ENCODE measurements around the gene MSI2.

The MSI2 gene

DNA sequence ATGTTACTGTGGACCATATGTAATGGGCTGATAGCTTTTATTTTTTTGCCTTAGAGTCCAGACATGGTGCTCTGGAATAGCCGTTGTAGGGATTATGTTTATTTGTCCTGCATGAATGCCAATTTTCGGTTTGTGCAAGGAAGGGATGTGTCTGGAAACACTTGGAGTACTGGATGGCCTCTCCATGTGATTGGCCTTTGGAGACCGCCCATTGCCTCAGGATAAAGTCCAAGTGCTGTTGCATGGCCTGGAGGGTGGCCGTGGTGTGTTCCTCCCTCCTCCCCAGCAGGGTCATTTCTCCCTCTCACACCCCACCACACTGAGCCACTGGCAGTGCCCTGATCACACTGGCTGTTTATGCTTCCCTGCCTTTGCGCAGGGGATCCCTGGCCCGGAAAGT is 93.9 kb downstream of the MSI2 start:
- DNase-seq, result peak; percentile 13

DNA sequence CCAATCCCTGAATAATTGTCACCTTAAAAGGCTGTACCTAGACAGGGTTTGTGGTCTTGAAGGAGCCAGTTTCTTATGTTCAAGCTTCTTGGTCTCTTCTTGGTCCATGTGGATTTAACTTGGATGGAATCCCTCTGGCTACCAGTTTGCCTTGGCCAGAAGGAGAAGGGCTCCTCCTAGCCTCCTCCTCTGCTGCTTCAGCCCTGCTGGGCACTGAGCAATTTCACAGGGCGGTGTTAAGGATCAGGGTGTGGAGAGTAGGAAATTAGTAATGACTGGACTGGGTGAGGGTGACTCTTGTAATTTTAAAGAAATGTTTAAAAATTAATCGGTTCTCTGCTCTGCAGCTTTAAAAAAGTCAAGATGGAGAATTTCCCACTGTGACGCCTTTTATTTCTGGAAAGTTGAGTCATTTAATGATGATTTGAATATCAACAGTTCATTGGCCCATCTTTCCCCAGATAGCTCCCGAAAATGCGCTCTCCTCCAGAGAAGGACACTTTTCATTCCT is 96.4 kb downstream of the MSI2 start:
- DNase-seq, result no peak

DNA sequence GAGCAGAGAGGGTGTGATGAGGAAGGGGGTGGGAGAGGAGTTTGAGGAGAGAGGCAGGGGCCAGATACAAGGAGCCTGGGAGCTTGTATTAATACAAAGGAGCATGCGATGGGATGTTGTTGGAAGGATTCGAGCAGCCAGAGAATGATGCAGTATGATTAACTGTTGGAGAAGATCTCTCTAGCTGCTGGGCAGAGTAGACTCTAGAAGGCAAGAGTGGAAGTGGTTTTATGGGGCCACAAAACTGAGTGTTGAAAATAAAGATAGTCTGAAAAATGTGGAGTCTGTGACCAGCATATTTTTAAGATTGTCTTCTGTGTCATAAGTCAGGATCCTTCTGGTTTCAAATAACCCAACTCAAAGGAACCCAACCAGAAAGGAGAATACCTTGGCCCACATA is 98.3 kb downstream of the MSI2 start:
- DNase-seq, result no peak

DNA sequence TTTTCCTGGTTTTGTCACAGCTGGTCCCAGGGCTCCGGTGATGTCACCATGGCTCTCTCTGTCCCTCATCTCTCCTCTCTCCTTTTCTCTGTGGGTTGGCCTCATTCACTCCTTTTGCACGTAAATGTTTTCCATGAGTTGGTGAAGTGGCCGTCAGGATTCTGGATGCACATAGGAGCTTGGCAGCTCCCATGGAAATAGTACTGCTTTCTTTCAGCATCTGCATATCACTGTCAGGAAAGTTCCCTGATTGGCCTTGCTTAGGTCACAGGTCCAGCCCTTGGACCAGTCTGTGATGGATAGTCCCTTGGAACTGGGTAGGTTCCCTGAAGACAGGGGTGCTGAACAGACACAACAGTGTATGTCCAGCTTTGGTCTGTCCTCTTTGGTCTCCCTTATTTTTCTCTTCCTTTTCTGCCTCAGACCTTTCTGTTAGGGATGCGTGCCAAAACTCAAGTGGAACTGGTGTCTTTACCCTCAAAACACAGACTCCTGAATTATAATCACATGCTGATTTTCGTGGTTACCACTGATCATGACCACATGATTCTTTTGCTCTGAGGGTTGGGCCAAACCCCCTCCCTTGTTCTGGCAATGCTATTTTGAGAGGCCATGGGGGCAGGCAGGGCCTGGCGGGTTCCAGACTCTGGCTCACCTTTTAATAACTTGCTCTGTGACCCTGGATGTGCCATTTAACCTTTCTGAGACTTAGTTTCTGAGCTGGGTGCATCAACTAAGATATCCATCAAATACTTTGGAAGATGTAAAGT is 99.0 kb downstream of the MSI2 start:
- DNase-seq, result peak; percentile 18

DNA sequence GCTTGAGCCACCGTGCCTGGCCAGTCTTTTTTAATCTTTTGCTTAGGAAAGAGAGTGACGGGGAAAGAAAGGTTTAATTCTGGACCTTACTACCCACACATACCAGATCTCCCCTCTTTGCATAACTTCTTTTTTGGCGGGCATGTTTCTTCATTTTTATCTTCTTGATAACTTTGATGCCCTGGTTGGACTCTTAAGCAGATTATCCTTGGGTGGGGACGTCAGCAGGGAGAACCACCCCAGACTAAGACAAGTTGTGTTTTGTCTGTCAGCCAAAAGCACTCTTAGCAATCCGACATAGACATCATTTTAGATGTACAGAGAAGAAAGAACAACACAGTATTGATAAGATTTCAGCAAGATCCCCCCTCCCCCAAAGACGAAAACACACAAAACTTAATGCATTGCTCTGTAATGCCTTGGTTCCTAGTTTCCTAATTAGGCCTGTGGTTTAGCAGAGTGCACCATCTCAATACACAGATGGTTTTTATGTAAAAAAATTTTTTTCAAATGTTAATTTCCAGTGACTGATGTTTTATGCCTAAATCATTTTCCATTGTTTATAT is 99.9 kb downstream of the MSI2 start:
- DNase-seq, result no peak

DNA sequence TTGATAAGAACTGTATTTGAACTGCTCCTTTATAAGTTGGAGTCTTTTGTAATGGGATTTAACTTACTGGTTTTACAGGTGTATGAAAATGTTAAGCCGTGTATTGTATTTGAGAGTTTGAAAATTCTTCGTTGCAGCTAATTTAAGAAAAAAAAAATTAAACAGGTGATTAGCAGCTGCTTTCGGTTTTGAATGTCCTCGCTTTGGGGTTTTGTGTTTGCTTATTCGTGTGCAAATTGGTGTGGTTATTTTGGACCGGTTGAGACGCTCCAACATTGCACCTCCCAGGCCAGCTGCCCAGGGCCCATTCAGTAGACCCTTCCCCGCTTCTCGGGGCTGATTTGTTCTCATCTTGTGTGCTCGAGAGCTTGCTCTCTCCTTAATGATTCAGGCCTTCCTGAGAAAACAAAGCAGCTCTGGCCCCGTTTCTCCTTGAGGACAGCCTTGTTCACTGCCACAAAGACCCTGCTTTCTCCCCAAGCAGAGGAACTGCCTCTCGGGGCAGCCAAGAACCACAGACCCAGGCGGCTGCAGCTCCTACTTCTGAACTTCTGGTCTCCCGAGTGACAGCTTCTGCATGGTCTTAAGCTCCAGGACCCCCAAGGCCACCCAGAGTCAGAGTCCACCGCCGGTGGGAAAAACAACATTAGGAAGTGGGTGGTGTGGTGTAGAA is 100.5 kb downstream of the MSI2 start:
- peak; percentile 44 for DNase-seq

DNA sequence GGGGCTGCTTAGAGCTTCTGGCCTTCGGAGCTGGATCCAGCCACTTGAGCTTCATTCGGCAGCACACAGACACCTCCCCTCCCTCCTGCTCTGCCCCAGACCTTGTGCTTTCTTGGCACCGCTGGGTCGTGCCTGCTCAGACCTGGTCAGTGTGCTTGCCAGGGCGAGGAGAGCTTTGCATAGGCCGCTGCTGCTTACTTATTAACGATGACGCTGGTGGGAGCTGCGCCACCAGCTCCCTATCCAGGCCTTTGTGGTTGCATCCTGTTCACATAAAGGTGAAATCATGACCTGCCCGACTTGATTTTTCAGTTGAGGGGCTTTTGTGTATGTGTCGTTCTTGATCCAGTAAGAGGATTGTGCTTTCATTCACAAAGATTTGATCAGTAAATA is 101.1 kb downstream of the MSI2 start:
- peak; percentile 69 for DNase-seq

DNA sequence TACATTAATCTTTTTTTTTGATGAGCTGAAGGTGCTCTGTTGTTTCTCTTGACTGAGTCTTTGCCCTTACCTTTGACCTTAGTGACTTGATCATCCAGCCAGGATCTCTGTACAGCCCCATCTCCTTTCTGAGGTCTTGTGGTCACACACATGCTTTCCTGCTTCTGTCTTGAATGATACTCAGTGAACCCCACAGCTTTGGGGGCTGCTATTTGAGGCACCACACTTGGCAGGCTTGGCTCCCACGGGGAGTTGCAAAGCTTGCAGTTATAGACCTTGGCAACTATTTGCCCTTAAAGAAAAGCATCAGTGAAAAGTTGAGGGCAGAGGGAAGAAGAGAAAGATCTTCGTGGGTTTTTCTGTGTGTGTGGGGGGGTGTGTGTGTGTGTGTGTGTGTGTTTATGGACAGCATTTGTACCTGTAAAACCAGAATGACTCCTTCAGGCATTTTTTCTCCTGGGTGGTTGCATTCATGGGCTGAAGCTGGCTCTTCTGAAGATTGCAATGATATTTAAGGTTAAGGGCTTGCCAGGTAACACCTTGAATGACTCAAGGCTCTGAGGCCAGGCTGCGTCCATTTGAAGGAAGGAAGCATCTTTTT is 101.6 kb downstream of the MSI2 start:
- DNase-seq, result no peak

DNA sequence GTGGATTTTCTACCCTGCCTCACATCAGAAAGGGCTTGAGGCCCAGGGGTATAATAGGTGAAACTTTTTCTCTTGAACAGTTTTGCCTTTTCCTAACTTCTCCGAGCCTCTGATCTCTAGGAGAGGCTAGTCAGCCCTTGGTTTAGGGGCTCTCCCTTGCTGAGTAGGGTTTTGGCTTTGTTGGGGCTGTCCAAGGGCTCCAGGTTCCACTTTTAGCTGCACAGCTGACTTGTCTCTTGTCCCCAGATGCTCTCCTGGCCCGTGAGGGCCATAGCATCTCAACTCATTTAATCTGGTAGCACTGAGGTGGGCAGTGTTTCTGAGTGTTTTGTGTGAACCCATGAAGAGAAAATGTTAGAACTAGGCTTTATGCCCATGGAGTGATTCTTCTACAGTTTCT is 103.9 kb downstream of the MSI2 start:
- DNase-seq, result no peak

DNA sequence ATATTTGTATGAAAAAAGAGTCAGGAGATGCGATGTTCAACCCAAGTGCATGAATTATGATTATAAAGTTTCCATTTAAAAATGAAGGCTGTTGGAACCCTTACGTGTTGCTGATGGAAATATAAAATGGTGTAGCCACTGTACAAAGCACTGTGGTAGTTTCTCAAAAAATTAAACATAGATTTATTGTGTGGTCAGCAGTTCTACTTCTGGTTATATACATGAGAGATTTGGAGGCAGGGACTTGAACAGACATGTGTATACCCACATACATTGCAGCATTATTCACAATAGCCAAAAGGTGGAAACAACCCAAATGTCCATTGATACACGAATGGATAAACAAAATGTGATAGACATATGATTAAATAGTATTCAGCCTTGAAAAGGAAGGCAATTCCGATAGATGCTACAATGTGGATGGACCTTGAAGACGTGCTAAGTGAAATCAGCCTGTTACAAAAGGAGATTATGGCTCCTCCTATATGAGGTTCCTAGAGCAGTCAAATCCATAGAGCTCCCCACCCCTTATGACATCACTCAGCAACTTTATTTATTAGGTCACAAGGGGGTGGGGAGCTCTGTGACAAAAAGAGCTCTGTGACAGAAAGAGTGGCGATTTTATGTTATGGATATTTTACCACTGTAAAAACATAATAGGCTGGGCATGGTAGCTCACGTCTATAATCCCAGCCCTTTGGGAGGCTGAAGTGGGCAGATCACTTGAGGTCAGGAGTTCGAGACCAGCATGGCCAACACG is 106.7 kb downstream of the MSI2 start:
- no peak for DNase-seq

DNA sequence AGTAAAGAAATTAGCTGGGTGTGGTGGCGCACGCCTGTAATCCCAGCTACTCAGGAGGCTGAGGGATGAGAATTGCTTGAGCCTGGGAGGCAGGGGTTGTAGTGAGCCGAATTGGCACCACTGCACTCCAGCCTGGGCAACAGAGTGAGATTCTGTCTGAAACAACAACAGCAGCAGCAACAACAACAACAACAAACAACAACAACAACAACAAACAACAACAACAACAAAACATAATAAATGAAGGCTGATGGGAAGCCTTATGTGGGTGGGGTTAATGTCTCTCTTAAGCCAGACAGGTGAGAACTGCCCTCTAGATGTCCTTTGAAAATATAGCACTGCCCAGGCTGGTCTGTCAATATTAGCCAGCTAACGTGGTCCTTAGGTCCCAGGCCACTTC is 107.3 kb downstream of the MSI2 start:
- DNase-seq, result no peak

DNA sequence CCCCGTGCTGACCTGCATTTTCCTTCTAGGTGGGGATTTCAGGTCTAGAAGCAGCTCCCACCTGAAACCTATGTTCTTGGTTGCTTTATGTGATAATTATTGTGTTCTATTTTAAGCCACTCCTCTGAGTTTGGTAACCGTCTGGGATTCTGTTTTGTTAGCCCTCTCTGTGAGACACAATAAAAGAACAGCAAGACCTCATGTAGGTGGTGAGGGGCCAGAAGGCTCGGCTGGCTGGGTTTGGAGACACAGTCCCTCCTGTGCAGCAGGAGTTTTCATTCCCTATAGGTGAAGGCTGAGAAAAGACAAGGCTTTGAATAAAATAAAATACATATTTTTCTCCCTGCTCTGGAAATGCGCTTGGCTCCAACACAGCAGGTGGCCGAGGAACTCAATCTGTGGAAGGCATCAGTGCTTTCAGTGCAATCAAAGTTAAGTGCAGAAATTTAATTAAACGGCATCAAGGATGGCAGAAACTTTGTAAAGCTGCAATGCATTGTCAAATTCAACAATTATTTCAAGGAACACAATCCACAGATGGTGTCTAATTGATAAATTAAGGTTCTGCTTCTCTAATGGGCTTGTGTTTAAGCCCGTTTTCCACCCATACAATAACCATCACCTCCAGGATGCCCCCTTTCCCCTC is 107.8 kb downstream of the MSI2 start:
- DNase-seq, result no peak

DNA sequence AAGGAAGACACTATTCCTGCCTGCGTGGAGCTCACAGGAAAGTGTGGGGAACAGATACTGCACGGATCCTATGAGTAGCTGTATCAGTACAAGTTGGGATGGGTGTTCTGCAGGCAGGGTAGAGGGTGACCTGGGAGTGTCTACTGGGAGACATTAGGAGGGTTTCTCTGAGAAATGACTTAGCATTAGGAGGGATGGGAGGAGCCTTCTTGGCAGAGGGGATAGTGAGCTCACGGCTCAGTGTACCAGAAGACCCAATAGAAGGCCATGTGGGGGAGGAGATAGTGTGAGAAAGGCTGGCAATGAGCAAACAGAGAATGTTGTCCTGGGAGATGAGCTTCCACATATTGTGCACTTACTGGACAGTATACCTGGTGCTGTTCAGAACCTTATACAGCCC is 109.1 kb downstream of the MSI2 start:
- DNase-seq, result no peak

DNA sequence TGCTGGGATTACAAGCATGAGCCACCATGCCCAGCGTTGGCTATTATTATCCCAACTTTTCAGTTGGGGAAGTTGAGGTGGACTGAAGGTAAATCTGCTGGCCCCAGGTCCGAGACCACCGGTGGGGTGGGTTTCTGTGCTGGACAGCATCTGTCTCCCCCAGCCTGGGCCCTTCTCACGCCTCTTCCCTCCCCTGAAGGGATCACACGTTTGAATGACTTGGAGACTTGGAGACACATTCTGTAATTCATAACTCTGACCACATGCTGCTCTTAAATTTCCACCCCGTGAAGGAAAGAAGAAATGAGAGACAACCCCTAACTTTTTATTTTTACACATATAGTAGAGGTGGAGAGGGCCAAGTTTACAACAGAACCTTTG is 109.8 kb downstream of the MSI2 start:
- no peak for DNase-seq

DNA sequence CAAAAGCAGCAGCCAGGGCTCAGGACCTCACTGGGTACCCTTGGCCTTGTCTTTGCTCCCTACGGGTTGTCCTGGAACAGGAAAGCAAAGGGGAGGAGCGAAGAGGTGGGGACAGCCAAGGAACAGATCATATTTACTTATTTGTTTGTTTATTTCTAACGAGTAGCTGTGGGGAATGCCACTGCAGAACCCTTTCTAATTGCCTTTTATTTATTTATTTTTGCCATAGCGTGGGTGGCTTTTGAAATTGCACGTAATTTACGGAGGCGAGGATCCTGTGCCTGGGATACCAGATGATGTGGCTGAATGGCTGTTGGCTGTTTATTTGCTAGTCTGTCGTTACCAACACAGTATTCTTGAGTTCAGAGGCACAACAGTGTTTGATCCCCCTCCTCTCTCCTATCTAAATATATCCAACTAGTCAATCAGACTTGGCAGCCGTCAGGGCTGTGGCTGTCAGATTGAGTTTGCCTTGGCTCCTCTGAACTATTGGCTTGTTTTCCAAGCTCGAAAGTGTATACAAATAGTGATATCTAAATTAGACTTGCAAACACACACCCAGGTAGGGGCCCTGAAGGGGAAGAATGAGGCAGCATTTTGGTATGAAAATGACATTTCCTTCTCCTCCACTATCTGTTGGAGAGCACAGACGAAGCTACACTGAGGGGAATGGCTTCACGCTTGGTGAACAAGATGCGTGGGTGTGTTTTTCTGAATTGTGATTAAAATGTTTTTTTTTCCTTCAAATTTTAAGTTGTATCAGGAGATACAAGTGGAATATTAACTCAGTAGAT is 110.4 kb downstream of the MSI2 start:
- DNase-seq, result peak; percentile 86

DNA sequence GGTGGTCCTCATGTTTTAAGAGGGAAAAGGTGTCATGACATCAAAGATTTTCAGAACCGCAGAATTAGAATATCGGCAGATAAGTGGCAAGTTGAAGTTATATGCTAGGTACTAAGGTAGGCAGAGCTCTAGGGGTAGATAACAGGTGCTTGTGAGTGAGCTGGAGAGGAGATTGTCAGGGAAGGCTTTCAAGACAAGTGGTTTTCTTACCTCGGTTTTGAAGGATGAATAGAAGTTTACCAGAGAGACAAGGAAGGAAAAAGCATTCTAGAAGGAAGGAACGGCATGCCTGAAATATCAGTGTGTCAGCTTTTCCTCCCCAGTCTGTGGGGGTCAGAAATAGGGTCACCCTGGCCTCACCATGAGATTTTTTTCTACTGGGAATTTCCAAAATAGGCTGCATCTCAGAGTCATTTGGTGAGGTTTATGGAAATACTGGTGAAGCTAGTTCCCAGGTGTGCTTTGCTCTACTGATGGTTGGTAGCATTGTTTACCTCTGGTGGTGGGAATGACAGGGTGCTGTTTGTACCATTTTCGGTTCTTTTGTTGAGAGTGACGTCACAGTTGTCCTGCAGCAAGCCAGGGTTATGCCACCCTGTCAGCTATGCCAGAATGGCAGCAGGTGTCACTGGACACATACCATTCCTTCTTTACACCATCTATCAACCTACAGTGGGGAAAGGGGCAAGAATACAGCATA is 112.5 kb downstream of the MSI2 start:
- no peak for DNase-seq

DNA sequence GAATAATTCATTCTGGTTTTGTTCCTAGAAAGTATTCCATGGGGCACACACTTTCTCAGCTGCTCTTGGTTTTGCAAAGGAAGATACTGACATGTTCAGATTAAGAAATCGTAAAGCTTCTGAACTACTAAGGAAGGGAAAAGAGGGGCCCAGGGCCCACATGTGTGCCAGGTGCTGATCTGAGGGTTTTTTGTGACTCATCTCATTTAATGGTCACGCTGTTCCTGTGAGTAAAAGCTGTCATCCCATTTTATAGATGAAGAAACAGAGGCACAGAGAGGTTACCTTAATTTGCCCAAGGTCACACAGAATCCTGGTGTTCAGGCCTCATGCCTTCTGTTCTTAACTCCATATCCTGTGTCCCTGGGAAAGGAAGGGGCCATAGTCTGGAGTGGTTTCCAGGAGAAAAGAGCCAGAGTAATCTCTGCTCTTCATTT is 113.2 kb downstream of the MSI2 start:
- no peak for DNase-seq

DNA sequence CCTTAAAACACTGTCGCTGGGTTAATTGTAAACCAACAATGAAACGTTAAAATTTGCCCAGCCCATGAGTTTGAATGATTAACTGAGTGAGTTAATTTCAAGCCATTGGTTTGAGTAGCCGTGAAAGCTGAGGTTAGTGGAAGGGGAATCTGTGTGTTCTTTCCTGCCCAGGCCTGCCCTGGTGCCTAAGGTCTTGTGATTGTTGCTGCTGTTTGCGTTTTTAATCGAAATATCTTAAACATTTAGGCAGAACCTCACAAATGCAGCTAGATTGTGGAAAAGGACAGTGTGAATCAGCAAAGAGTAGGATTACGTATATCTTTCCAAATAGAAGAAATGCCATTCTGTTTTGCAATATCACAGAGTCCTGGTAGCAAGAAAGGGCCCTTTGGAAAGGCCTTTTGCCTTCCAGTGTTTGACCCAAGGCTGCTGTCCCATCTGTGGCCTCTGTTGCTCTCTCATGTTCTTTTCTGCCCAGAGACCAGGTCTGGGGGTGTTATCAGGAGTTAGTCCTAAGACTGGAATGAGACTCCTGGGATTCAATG is 113.8 kb downstream of the MSI2 start:
- no peak for DNase-seq

DNA sequence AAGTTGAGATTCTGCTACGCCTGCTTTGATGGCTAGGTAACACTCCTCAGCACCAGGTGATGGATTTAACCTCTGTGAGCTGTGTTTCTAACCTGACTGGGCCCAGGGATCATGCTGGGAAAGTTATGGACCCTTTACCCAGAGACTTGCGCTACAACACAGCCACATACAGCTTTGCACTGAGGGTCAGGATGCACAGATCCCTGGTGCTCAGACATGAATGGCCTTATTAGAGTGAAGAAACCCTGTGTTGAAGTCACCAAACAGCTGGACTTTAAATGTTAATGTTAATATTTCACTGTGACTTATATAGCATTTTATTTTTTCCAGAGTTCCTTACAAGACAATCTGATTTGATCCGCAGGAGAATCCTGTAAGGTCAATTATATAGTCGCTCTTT is 114.3 kb downstream of the MSI2 start:
- no peak for DNase-seq

DNA sequence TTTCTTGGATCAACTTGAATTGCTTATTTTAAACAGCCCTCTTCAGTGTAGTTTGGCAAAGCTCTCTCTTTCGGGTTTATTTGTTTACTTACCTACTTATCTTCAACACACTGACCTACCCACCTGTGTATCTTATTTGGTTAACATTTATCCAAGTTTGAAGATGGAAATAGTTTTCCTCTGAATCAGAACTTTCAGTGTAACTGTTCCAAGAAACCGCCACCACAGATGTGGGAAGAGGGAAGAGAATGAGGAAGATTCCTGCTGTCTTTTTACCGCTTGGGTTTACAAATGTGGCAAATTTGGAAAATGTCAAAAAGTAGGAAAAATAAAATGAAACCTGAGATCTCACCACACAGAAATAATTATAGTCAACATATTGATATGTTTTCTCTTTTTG is 115.8 kb downstream of the MSI2 start:
- DNase-seq, result peak; percentile 16

DNA sequence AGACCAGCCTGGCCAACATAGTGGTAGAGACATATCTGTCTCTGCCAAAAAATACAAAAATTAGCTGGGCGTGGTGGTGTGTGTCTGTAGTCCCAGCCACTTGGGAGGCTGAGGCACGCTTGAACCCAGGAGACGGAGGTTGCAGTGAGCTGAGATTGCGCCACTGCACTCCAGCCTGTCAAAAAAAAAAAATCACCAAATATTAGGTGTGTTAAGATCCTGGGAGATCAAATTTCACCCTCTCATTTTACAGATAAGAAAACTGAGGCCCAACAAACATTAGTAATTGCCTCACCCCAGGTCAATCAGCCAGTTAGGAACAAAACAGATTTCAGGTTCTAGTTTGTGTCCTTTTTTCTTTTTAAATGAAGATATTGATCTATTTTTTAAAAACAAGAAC is 116.7 kb downstream of the MSI2 start:
- no peak for DNase-seq
